GM23338 (cell line): ENCODE results near the gene SPOUT1. TPM values are rescaled to one million over a fixed set of nuclear protein-coding genes. Genes with fewer than 3 reads are reported as not detected.

ENCODE experiments used
- ATAC-seq: fragments of 200-7000 bp; cut with Tn5 transposase; 3 replicates; pipeline ENCODE4 v1.9.1; 2020
- DNase-seq: peaks from one replicate; pipeline ENCODE4 v3.0.0-alpha.2; 2015; ENCODE audit warnings: low spot score
- H2AFZ ChIP-seq: fragments of 200-600 bp; sonication (generic); 2 replicates; pipeline ENCODE4 v1.8.0; 2016; ENCODE audit warnings: antibody characterized with exemption, mild to moderate bottlenecking, moderate library complexity
- H3F3A ChIP-seq: fragments of 200-600 bp; sonication (generic); replicated peaks from 2 replicates; pipeline ENCODE4 v1.8.0; 2017; ENCODE audit warnings: antibody characterized with exemption, mixed run types, low read depth
- H3K27ac ChIP-seq: fragments of 200-600 bp; sonication (generic); 2 replicates; pipeline ENCODE4 v1.6.1; 2016; ENCODE audit warnings: low read depth
- H3K27me3 ChIP-seq: fragments of 200-600 bp; sonication (generic); 2 replicates; pipeline ENCODE4 v1.8.0; 2016; ENCODE audit warnings: mild to moderate bottlenecking, mixed run types, moderate library complexity; ENCODE audit not compliant: insufficient read depth
- H3K36me3 ChIP-seq: fragments of 200-600 bp; sonication (generic); 2 replicates; pipeline ENCODE4 v1.8.0; 2016; ENCODE audit warnings: mild to moderate bottlenecking; ENCODE audit not compliant: insufficient read depth
- H3K4me1 ChIP-seq: fragments of 200-600 bp; sonication (generic); 2 replicates; pipeline ENCODE4 v1.8.0; 2016; ENCODE audit warnings: mild to moderate bottlenecking, moderate library complexity; ENCODE audit not compliant: insufficient read depth
- H3K4me2 ChIP-seq: fragments of 200-600 bp; sonication (generic); 2 replicates; pipeline ENCODE4 v1.7.1; 2017; ENCODE audit warnings: mixed run types
- H3K4me3 ChIP-seq: fragments of 200-600 bp; sonication (generic); 2 replicates; pipeline ENCODE4 v1.6.1; 2016; ENCODE audit warnings: mixed run types
- H3K79me2 ChIP-seq: fragments of 200-600 bp; sonication (generic); replicated peaks from 2 replicates; pipeline ENCODE4 v1.8.0; 2017; ENCODE audit warnings: mild to moderate bottlenecking; ENCODE audit not compliant: insufficient read depth
- H3K9me2 ChIP-seq: fragments of 200-600 bp; sonication (generic); 2 replicates; pipeline ENCODE4 v1.8.0; 2017; ENCODE audit not compliant: insufficient read depth
- H4K20me1 ChIP-seq: fragments of 200-600 bp; sonication (generic); replicated peaks from 2 replicates; pipeline ENCODE4 v1.8.0; 2017; ENCODE audit warnings: mild to moderate bottlenecking; ENCODE audit not compliant: insufficient read depth
- H3K27ac Mint-ChIP-seq: 2 replicates; pipeline ENCODE4 v1.8.0; 2020; ENCODE audit warnings: inconsistent platforms, mild to moderate bottlenecking, moderate library complexity, mixed read lengths
- H3K27me3 Mint-ChIP-seq: 3 replicates; pipeline ENCODE4 v1.8.0; 2022; ENCODE audit warnings: low read depth, mild to moderate bottlenecking, moderate library complexity, mixed read lengths, inconsistent platforms; ENCODE audit not compliant: insufficient read depth, poor library complexity
- H3K36me3 Mint-ChIP-seq: 3 replicates; pipeline ENCODE4 v1.8.0; 2021; ENCODE audit warnings: low read depth, mild to moderate bottlenecking, inconsistent platforms, moderate library complexity, mixed read lengths
- H3K4me1 Mint-ChIP-seq: 3 replicates; pipeline ENCODE4 v1.8.0; 2020; ENCODE audit warnings: mild to moderate bottlenecking, inconsistent platforms, mixed read lengths
- H3K4me3 Mint-ChIP-seq: 3 replicates; pipeline ENCODE4 v1.8.0; 2021; ENCODE audit warnings: moderate library complexity, mild to moderate bottlenecking, inconsistent platforms, mixed read lengths
- H3K9me3 Mint-ChIP-seq: 3 replicates; pipeline ENCODE4 v1.8.0; 2020; ENCODE audit warnings: moderate library complexity, mild to moderate bottlenecking, inconsistent platforms, mixed read lengths
- EZH2phosphoT487 ChIP-seq: fragments of 200-600 bp; sonication (generic); IDR thresholded peaks from one replicate; pipeline ENCODE4 v1.8.1; 2018; ENCODE audit warnings: antibody characterized with exemption; ENCODE audit not compliant: unreplicated experiment
- JUNB ChIP-seq: IDR thresholded peaks from one replicate; pipeline ENCODE4 v1.6.1; 2016; ENCODE audit warnings: antibody characterized with exemption; ENCODE audit not compliant: unreplicated experiment
- POLR2AphosphoS5 ChIP-seq: IDR thresholded peaks from 2 replicates; pipeline ENCODE4 v1.6.1; 2016; ENCODE audit warnings: antibody characterized with exemption, low read depth
- STAT1 ChIP-seq: IDR thresholded peaks from one replicate; pipeline ENCODE4 v1.6.1; 2016; ENCODE audit warnings: antibody characterized with exemption; ENCODE audit not compliant: unreplicated experiment
- ZNF331 ChIP-seq: fragments of 250-450 bp; sonication (Bioruptor Pico); IDR thresholded peaks from 2 replicates; pipeline ENCODE4 v1.5.0; 2020; ENCODE audit warnings: low read depth, mild to moderate bottlenecking, moderate library complexity
- polyA plus RNA-seq: library from polyadenylated mRNA; unstranded; fragments of >200 nt; fragmentation: Nextera tagmentation; extraction: Ambion mirVana; gene quantifications from 2 replicates; pipeline ENCODE4 v1.2.1, GENCODE V29; 2016
- total RNA-seq: library from RNA; depleted of rRNA; stranded (reverse); fragments of >200 nt; shearing (Covaris generic); gene quantifications from 2 replicates; pipeline ENCODE4 v1.2.3, GENCODE V29; 2014
- TF ChIP-seq, protein P1 (sequence below): fragments of 250-450 bp; sonication (Bioruptor Pico); IDR thresholded peaks from 2 replicates; pipeline ENCODE4 v1.5.0; 2020; ENCODE audit warnings: mild to moderate bottlenecking, moderate library complexity
- TF ChIP-seq, protein P2 (sequence below): IDR thresholded peaks from 2 replicates; pipeline ENCODE4 v1.6.1; 2016; ENCODE audit warnings: antibody characterized with exemption
- TF ChIP-seq, protein P3 (sequence below), 2 experiments: fragments of 200-600 bp in 1 of 2; sonication (generic) in 1 of 2; conservative IDR thresholded peaks; 2 replicates each; pipeline versions ENCODE4 v1.5.1 to v1.6.1; 2016 to 2017; ENCODE audit warnings: antibody characterized with exemption in 2 of 2, low read depth in 2 of 2, mild to moderate bottlenecking in 2 of 2, moderate library complexity in 1 of 2

Gene SPOUT1
- total and polyA plus RNA-seq, 2 experiments from 2014 or later: 28.5 to 50.9 TPM

DNA sequence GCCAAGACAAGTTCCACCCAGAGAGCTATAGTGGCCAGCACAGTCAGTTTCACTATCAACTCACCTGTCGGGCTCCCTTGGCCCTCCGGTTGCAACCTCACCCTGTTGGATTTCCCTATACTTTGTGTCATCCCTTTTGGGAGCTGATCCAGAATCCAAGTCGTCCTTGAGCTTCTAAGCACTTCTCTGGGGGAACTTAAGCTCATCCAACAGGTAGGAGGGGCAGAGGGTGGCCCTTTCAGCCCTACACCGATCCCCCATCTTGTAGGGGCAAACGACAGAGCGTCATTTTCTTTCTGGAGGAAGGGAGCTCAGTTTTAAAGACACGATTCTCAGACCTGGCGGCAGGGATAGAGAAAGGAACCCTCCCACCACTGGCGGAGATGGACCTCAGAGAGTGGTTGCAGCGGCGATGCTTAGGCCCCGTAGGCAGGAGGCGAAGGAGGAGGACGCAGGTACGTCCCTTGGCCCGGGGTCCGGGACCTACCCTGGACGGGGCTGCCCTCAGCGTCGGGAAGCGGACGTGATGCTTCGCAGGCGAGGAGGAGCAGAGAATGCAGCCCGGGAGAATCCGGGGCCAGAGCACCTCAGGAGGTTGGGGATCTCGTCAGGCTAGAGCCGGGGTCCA lies 58.4 kb downstream of the SPOUT1 start (continued):
- TF ChIP-seq, protein P1, sequence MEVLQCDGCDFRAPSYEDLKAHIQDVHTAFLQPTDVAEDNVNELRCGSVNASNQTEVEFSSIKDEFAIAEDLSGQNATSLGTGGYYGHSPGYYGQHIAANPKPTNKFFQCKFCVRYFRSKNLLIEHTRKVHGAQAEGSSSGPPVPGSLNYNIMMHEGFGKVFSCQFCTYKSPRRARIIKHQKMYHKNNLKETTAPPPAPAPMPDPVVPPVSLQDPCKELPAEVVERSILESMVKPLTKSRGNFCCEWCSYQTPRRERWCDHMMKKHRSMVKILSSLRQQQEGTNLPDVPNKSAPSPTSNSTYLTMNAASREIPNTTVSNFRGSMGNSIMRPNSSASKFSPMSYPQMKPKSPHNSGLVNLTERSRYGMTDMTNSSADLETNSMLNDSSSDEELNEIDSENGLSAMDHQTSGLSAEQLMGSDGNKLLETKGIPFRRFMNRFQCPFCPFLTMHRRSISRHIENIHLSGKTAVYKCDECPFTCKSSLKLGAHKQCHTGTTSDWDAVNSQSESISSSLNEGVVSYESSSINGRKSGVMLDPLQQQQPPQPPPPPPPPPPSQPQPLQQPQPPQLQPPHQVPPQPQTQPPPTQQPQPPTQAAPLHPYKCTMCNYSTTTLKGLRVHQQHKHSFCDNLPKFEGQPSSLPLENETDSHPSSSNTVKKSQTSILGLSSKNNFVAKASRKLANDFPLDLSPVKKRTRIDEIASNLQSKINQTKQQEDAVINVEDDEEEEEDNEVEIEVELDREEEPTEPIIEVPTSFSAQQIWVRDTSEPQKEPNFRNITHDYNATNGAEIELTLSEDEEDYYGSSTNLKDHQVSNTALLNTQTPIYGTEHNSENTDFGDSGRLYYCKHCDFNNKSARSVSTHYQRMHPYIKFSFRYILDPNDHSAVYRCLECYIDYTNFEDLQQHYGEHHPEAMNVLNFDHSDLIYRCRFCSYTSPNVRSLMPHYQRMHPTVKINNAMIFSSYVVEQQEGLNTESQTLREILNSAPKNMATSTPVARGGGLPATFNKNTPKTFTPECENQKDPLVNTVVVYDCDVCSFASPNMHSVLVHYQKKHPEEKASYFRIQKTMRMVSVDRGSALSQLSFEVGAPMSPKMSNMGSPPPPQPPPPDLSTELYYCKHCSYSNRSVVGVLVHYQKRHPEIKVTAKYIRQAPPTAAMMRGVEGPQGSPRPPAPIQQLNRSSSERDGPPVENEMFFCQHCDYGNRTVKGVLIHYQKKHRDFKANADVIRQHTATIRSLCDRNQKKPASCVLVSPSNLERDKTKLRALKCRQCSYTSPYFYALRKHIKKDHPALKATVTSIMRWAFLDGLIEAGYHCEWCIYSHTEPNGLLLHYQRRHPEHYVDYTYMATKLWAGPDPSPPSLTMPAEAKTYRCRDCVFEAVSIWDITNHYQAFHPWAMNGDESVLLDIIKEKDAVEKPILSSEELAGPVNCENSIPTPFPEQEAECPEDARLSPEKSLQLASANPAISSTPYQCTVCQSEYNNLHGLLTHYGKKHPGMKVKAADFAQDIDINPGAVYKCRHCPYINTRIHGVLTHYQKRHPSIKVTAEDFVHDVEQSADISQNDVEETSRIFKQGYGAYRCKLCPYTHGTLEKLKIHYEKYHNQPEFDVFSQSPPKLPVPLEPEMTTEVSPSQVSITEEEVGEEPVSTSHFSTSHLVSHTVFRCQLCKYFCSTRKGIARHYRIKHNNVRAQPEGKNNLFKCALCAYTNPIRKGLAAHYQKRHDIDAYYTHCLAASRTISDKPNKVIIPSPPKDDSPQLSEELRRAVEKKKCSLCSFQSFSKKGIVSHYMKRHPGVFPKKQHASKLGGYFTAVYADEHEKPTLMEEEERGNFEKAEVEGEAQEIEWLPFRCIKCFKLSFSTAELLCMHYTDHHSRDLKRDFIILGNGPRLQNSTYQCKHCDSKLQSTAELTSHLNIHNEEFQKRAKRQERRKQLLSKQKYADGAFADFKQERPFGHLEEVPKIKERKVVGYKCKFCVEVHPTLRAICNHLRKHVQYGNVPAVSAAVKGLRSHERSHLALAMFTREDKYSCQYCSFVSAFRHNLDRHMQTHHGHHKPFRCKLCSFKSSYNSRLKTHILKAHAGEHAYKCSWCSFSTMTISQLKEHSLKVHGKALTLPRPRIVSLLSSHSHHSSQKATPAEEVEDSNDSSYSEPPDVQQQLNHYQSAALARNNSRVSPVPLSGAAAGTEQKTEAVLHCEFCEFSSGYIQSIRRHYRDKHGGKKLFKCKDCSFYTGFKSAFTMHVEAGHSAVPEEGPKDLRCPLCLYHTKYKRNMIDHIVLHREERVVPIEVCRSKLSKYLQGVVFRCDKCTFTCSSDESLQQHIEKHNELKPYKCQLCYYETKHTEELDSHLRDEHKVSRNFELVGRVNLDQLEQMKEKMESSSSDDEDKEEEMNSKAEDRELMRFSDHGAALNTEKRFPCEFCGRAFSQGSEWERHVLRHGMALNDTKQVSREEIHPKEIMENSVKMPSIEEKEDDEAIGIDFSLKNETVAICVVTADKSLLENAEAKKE (CRISPR knock-in tag): no peak
- TF ChIP-seq POLR2AphosphoS5 (no peak), JUNB (no peak), EZH2phosphoT487 (no peak)

DNA sequence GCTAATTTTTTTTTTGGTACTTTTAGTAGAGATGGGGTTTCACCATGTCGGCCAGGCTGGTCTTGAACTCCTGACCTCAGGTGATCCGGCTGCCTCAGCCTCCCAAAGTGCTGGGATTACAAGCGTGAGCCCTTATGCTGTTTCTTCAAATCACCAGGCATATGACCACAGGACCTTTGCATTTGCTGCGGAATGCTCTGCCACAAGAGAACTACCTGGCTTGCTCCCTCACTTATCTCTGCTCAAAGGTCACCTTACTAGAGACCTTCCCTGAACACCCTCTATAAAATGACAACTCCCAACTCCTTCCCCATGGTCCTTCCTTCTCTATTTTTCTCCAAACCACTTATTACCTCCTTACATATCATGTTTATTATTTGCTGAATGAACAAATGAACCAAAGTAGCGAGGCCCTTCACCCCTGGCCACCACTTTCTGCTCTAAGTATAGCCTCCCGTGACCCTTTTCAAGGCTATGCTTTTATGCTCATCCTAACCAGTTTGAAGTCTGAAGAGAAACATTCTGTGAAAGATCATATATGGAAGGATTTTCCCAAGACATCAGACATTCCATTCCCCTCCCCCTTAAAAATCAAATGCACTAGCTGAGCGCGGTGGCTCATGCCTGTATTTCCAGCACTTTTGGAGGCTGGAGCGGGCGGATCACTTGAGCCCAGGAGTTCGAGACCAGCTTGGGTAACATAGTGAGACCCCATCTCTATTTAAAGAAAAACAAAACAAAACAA lies 59.1 kb downstream of the SPOUT1 start:
- no peak overlapping the region for H2AFZ ChIP-seq
- Mint-ChIP-seq H3K36me3 (no peaks in the 10 kb centered on the region; the same call in 2 of the 3 replicates), H3K27me3 (peaks cover 12% of the 10 kb centered on the region), H3K27ac (peak overlapping the region; percentile 95; the same call in 1 of the 2 replicates), H3K4me3 (peak overlapping the region; percentile 94), H3K4me1 (peaks cover 7% of the 10 kb centered on the region), H3K9me3 (peaks cover 4% of the 10 kb centered on the region; the same call in 2 of the 3 replicates)
- ATAC-seq: no peak
- H3K9me2 ChIP-seq: no peaks in the 10 kb centered on the region
- no peaks in the 10 kb centered on the region for H3K27me3 ChIP-seq
- no peaks in the 10 kb centered on the region for H3K36me3 ChIP-seq
- peaks cover 16% of the 10 kb centered on the region for H3K79me2 ChIP-seq
- no peaks in the 10 kb centered on the region for H4K20me1 ChIP-seq
- DNase-seq: no peak
- H3K4me2 ChIP-seq: peak overlapping the region; percentile 97
- peak overlapping the region; percentile 97 for H3K4me3 ChIP-seq
- peak overlapping the region; percentile 99 for H3K27ac ChIP-seq
- peaks cover 9% of the 10 kb centered on the region for H3K4me1 ChIP-seq
- H3F3A ChIP-seq: peaks cover 28% of the 10 kb centered on the region
- TF ChIP-seq, protein P2, sequence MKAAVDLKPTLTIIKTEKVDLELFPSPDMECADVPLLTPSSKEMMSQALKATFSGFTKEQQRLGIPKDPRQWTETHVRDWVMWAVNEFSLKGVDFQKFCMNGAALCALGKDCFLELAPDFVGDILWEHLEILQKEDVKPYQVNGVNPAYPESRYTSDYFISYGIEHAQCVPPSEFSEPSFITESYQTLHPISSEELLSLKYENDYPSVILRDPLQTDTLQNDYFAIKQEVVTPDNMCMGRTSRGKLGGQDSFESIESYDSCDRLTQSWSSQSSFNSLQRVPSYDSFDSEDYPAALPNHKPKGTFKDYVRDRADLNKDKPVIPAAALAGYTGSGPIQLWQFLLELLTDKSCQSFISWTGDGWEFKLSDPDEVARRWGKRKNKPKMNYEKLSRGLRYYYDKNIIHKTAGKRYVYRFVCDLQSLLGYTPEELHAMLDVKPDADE: no peak
- TF ChIP-seq JUNB (no peak), POLR2AphosphoS5 (no peak), ZNF331 (no peak), EZH2phosphoT487 (no peak), STAT1 (no peak)
- TF ChIP-seq, protein P3, sequence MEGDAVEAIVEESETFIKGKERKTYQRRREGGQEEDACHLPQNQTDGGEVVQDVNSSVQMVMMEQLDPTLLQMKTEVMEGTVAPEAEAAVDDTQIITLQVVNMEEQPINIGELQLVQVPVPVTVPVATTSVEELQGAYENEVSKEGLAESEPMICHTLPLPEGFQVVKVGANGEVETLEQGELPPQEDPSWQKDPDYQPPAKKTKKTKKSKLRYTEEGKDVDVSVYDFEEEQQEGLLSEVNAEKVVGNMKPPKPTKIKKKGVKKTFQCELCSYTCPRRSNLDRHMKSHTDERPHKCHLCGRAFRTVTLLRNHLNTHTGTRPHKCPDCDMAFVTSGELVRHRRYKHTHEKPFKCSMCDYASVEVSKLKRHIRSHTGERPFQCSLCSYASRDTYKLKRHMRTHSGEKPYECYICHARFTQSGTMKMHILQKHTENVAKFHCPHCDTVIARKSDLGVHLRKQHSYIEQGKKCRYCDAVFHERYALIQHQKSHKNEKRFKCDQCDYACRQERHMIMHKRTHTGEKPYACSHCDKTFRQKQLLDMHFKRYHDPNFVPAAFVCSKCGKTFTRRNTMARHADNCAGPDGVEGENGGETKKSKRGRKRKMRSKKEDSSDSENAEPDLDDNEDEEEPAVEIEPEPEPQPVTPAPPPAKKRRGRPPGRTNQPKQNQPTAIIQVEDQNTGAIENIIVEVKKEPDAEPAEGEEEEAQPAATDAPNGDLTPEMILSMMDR (conservative IDR thresholded peaks at IDR 0.05; ENCODE audit: low read depth in 2 of 2): no peak
